ENCODE data around the gene UNC119B. TPM values are rescaled to one million over a fixed set of nuclear protein-coding genes. Genes with fewer than 3 reads are reported as not detected.

The UNC119B gene
- total and polyA plus RNA-seq, 7 donors: 4.3 to 10.9 (median 8.2) TPM

GRCh38 chr12:120690083-120690450, 20.2 kb upstream of the UNC119B start:
- peaks cover 64% of the 10 kb centered on the region for H3K4me1 ChIP-seq
- H3K4me3 ChIP-seq: peak overlapping the region; percentile 96
- no peak for ATAC-seq
- no peaks in the 10 kb centered on the region for H3K27me3 ChIP-seq (ENCODE audit: insufficient read depth in 3 of 3, low read length in 2 of 3)
- TF ChIP-seq CTCF (IDR thresholded peaks at IDR 0.05): no peak
- H3K9me3 ChIP-seq: no peaks in the 10 kb centered on the region
- peak overlapping the region; percentile 60 for H3K27ac ChIP-seq
- H3K36me3 ChIP-seq (ENCODE audit: insufficient read depth in 1 of 2, low read depth in 1 of 2): peaks cover 0 to 14% of the 10 kb centered on the region in 2 donors
- 58 to 82% (median 76%) methylated on average over 2 of the region's 2 CpGs for WGBS, 3 donors
- DNase-seq: no peak
- intact Hi-C loops (cut with DNase I): no loop called here

- DNase-seq (no peak), ATAC-seq (no peak)
- no peak for TF ChIP-seq CTCF (IDR thresholded peaks at IDR 0.05)
- no peaks in the 10 kb centered on the region for H3K9me3 ChIP-seq
- peaks cover 0 to 23% of the 10 kb centered on the region in 2 donors for H3K36me3 ChIP-seq (ENCODE audit: insufficient read depth in 1 of 2, low read depth in 1 of 2)
- H3K27me3 ChIP-seq (ENCODE audit: insufficient read depth in 3 of 3, low read length in 2 of 3): no peaks in the 10 kb centered on the region
- peak overlapping the region; percentile 60 for H3K27ac ChIP-seq
- H3K4me3 ChIP-seq: peak overlapping the region; percentile 10
- 34 to 48% (median 36%) methylated on average over 3 of the region's 3 CpGs for WGBS, 3 donors
- H3K4me1 ChIP-seq: peaks cover 66% of the 10 kb centered on the region
- intact Hi-C loops (cut with DNase I): no loop called here
These were observed 19.3 kb upstream of the UNC119B start for GRCh38 chr12:120690978-120691377.

- 25 to 41% (median 30%) methylated on average over 11 of the region's 11 CpGs for WGBS, 3 donors
- DNase-seq (no peak), ATAC-seq (peak in 3 of 4 donors; percentile 62 to 66 (median 63))
- no peak for TF ChIP-seq CTCF (IDR thresholded peaks at IDR 0.05)
- Histone ChIP-seq H3K36me3 (ENCODE audit: insufficient read depth in 1 of 2, low read depth in 1 of 2) (peaks cover 0 to 39% of the 10 kb centered on the region in 2 donors), H3K9me3 (no peaks in the 10 kb centered on the region), H3K27ac (peak overlapping the region; percentile 38), H3K4me1 (peaks cover 79% of the 10 kb centered on the region), H3K27me3 (ENCODE audit: insufficient read depth in 3 of 3, low read length in 2 of 3) (no peaks in the 10 kb centered on the region), H3K4me3 (no peak overlapping the region)
- intact Hi-C loops (cut with DNase I): loop anchor here in 1 of 2 donors (2.0 kb wide), 1 partner anchor 16 kb away; no protein-coding TSS in a partner anchor
These were observed 17.7 kb upstream of the UNC119B start for GRCh38 chr12:120692524-120693033.

GRCh38 chr12:120693848-120694247, 16.4 kb upstream of the UNC119B start:
- intact Hi-C loops (cut with DNase I): loop anchor here in 1 of 2 donors (2.0 kb wide), 1 partner anchor 15 kb away; no protein-coding TSS in a partner anchor
- H3K4me1 ChIP-seq: peaks cover 77% of the 10 kb centered on the region
- DNase-seq (no peak), ATAC-seq (no peak)
- 76 to 82% (median 82%) methylated on average over 4 of the region's 4 CpGs for WGBS, 3 donors
- no peak overlapping the region for H3K27ac ChIP-seq
- H3K27me3 ChIP-seq (ENCODE audit: insufficient read depth in 3 of 3, low read length in 2 of 3): no peaks in the 10 kb centered on the region
- H3K9me3 ChIP-seq: no peaks in the 10 kb centered on the region
- TF ChIP-seq CTCF (IDR thresholded peaks at IDR 0.05): no peak
- H3K4me3 ChIP-seq: no peak overlapping the region
- peaks cover 0 to 51% of the 10 kb centered on the region in 2 donors for H3K36me3 ChIP-seq (ENCODE audit: insufficient read depth in 1 of 2, low read depth in 1 of 2)

GRCh38 chr12:120696626-120697025, 13.6 kb upstream of the UNC119B start:
- 44 to 79% (median 53%) methylated on average over 6 of the region's 6 CpGs for WGBS, 3 donors
- ATAC-seq: no peak
- Histone ChIP-seq H3K27me3 (ENCODE audit: insufficient read depth in 3 of 3, low read length in 2 of 3) (no peaks in the 10 kb centered on the region), H3K4me1 (peaks cover 77% of the 10 kb centered on the region), H3K27ac (peak overlapping the region; percentile 67), H3K36me3 (ENCODE audit: insufficient read depth in 1 of 2, low read depth in 1 of 2) (peaks cover 0 to 78% of the 10 kb centered on the region in 2 donors), H3K4me3 (no peak overlapping the region), H3K9me3 (no peaks in the 10 kb centered on the region)
- intact Hi-C loops (cut with DNase I): no loop called here
- TF ChIP-seq CTCF (IDR thresholded peaks at IDR 0.05): no peak
- DNase-seq: no peak
